GM19043 (cell line): ENCODE results near the gene GBP4.

Source experiments
- ATAC-seq: cut with Tn5 transposase; IDR thresholded peaks from one replicate; pipeline ENCODE4 v1.9.1; 2021; ENCODE audit warnings: low read depth; ENCODE audit not compliant: unreplicated experiment

The GBP4 gene

GRCh38 chr1:89171067-89171438, 27.7 kb downstream of the GBP4 start:
- ATAC-seq: no peak

GRCh38 chr1:89170170-89171066, 28.3 kb downstream of the GBP4 start:
- no peak for ATAC-seq

- no peak for ATAC-seq
These were observed 29.6 kb downstream of the GBP4 start for GRCh38 chr1:89169166-89169565.

- no peak for ATAC-seq
These were observed 31.0 kb downstream of the GBP4 start for GRCh38 chr1:89167590-89168230.

- no peak for ATAC-seq
These were observed 32.0 kb downstream of the GBP4 start for GRCh38 chr1:89166705-89167104.

- no peak for ATAC-seq
These were observed 32.9 kb downstream of the GBP4 start for GRCh38 chr1:89165811-89166210.

- no peak for ATAC-seq
These were observed 47.7 kb downstream of the GBP4 start for GRCh38 chr1:89151047-89151446.

GRCh38 chr1:89149976-89150375, 48.8 kb downstream of the GBP4 start:
- no peak for ATAC-seq

GRCh38 chr1:89149229-89149628, 49.5 kb downstream of the GBP4 start:
- ATAC-seq: no peak

- no peak for ATAC-seq
These were observed 50.8 kb downstream of the GBP4 start for GRCh38 chr1:89147678-89148658.

- ATAC-seq: no peak
These were observed 52.0 kb downstream of the GBP4 start for GRCh38 chr1:89146721-89147120.

- no peak for ATAC-seq
These were observed 55.3 kb downstream of the GBP4 start for GRCh38 chr1:89143484-89143883.

- no peak for ATAC-seq
These were observed 56.6 kb downstream of the GBP4 start for GRCh38 chr1:89142160-89142559.

- no peak for ATAC-seq
These were observed 65.0 kb downstream of the GBP4 start for GRCh38 chr1:89133747-89134146.
